Tibial nerve (tissue), 3 donors: ENCODE measurements around the gene FCGR3B.
"Not testable (repeated sequence)": the region's sequence is repeated elsewhere in the genome, so short reads cannot be mapped to it uniquely, and the experiment has no call there.

Experiments
- CTCF ChIP-seq, 5 experiments: fragments of 200-600 bp in 3 of 5; fragments of 450-650 bp in 2 of 5; sonication (generic) in 3 of 5; IDR thresholded peaks; one replicate each; pipeline ENCODE4 v1.5.1; 2016 to 2019; ENCODE audit warnings: antibody characterized with exemption in 5 of 5, mild to moderate bottlenecking in 3 of 5, moderate library complexity in 2 of 5
- POLR2A ChIP-seq, 2 donors: fragments of 450-650 bp; IDR thresholded peaks; one replicate each; pipeline ENCODE4 v1.6.1; 2017; ENCODE audit warnings: antibody characterized with exemption in 2 of 2, mild to moderate bottlenecking in 2 of 2, moderate library complexity in 2 of 2

GRCh38 chr1:161593092-161593755 lies 37.8 kb downstream of the FCGR3B start:
- not testable (repeated sequence) for TF ChIP-seq CTCF, POLR2A (IDR thresholded peaks at IDR 0.05)
